HFFc6 (cell line): Measurements from ENCODE around the gene FBXO22. TPM values are rescaled to one million over a fixed set of nuclear protein-coding genes. Genes with fewer than 3 reads are reported as not detected.

Experiments used
- DNase-seq: peaks from one replicate; pipeline ENCODE4 v3.0.0-alpha.2; 2018
- H3K27ac Mint-ChIP-seq: 2 replicates; pipeline ENCODE4 v1.8.0; 2020; ENCODE audit warnings: mild to moderate bottlenecking, mixed read lengths
- H3K27me3 Mint-ChIP-seq: 2 replicates; pipeline ENCODE4 v1.8.0; 2021; ENCODE audit warnings: mild to moderate bottlenecking, moderate library complexity, mixed read lengths; ENCODE audit not compliant: insufficient read depth
- H3K36me3 Mint-ChIP-seq: 2 replicates; pipeline ENCODE4 v1.8.0; 2021; ENCODE audit warnings: low read depth, mixed read lengths
- H3K4me1 Mint-ChIP-seq: 2 replicates; pipeline ENCODE4 v1.8.0; 2020; ENCODE audit warnings: low read depth, mixed read lengths
- H3K4me3 Mint-ChIP-seq: 2 replicates; pipeline ENCODE4 v1.8.0; 2020; ENCODE audit warnings: mild to moderate bottlenecking, moderate library complexity, mixed read lengths
- H3K9me3 Mint-ChIP-seq: 2 replicates; pipeline ENCODE4 v1.8.0; 2020; ENCODE audit warnings: mild to moderate bottlenecking, mixed read lengths
- CTCF ChIP-seq: fragments of 200-600 bp; sonication (generic); IDR thresholded peaks from 2 replicates; pipeline ENCODE4 v1.5.0; 2021; ENCODE audit warnings: antibody characterized with exemption, mild to moderate bottlenecking
- total RNA-seq, 6 experiments: library from RNA; stranded (reverse); fragmentation: NEBNext Ultra II Directional; extraction: Animal tissue kit (Norgen Biotek cat#: 25700); gene quantifications; 2 replicates in 1 of 6; 3 replicates in 5 of 6; pipeline ENCODE4 v1.2.3, GENCODE V29; 2021

FBXO22 gene
- total RNA-seq, 6 experiments from 2014 or later, result 48.1 to 51.3 (median 49.4) TPM

GRCh38 chr15:75923756-75924155 is 20.1 kb downstream of the FBXO22 start:
- no peak for TF ChIP-seq CTCF
- Mint-ChIP-seq H3K9me3 (no peaks in the 10 kb centered on the region), H3K36me3 (peaks cover 28% of the 10 kb centered on the region), H3K27me3 (no peaks in the 10 kb centered on the region; the same call in 1 of the 2 replicates), H3K27ac (no peak overlapping the region; the same call in 1 of the 2 replicates), H3K4me1 (peaks cover 63% of the 10 kb centered on the region), H3K4me3 (no peak overlapping the region)
- DNase-seq, result no peak

- H3K36me3 Mint-ChIP-seq, result peaks cover 28% of the 10 kb centered on the region
- H3K4me3 Mint-ChIP-seq, result no peak overlapping the region
- TF ChIP-seq CTCF, result no peak
- H3K9me3 Mint-ChIP-seq, result no peaks in the 10 kb centered on the region
- H3K27ac Mint-ChIP-seq, result no peak overlapping the region
- H3K27me3 Mint-ChIP-seq, result no peaks in the 10 kb centered on the region; the same call in 1 of the 2 replicates
- no peak for DNase-seq
- H3K4me1 Mint-ChIP-seq, result peaks cover 63% of the 10 kb centered on the region
Measured at GRCh38 chr15:75924576-75924975, 20.9 kb downstream of the FBXO22 start.

GRCh38 chr15:75925440-75925839 is 21.8 kb downstream of the FBXO22 start:
- no peak for DNase-seq
- TF ChIP-seq CTCF, result no peak
- Mint-ChIP-seq H3K36me3 (peaks cover 22% of the 10 kb centered on the region), H3K4me1 (peaks cover 58% of the 10 kb centered on the region), H3K4me3 (no peak overlapping the region), H3K9me3 (no peaks in the 10 kb centered on the region), H3K27me3 (no peaks in the 10 kb centered on the region; the same call in 1 of the 2 replicates), H3K27ac (no peak overlapping the region)

DNA sequence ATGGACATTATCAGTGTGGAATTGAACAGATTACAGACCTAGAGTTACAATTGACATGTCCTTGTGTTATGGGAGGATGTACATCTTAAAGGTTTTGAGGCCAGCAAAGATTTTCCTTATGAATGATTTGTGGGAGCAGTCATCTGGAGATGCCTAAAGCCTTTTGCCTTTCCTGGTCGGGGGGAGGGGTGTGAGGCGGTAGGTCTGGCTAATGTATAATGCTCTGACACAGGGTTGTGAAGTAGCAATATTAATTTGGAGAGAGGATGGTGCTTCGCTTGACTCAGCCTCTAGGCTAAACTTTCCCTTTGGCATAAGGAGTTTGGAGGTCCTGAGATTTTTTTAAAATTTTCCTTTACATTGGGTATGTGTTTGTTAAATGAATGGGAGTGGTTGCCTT is 23.3 kb downstream of the FBXO22 start:
- no peaks in the 10 kb centered on the region for H3K9me3 Mint-ChIP-seq
- no peak overlapping the region for H3K27ac Mint-ChIP-seq
- H3K4me3 Mint-ChIP-seq, result no peak overlapping the region
- no peaks in the 10 kb centered on the region; the same call in 1 of the 2 replicates for H3K27me3 Mint-ChIP-seq
- no peak for DNase-seq
- peaks cover 28% of the 10 kb centered on the region for H3K36me3 Mint-ChIP-seq
- peaks cover 46% of the 10 kb centered on the region for H3K4me1 Mint-ChIP-seq
- TF ChIP-seq CTCF, result no peak

DNA sequence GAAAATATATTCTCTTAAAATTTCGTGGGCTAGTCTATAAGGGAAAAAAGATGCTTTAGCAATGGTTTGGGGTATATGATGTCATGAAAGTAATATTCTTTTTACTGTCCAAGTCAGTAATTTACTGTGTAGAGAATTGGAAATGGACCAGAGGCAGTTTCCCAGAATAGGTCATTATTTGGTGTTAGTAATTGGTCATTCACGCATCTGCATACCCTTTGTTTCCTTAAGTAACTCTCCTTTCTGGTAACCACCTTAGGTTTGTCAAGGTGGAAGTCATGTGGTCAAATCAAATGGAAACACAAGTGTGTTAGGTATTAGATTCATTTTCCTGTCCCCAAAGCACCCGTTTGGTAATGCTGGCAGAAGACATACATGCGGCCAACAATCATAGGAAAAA is 23.9 kb downstream of the FBXO22 start:
- TF ChIP-seq CTCF, result no peak
- H3K27me3 Mint-ChIP-seq, result no peaks in the 10 kb centered on the region; the same call in 1 of the 2 replicates
- H3K9me3 Mint-ChIP-seq, result no peaks in the 10 kb centered on the region
- no peak for DNase-seq
- no peak overlapping the region for H3K4me3 Mint-ChIP-seq
- peaks cover 39% of the 10 kb centered on the region for H3K4me1 Mint-ChIP-seq
- H3K36me3 Mint-ChIP-seq, result peaks cover 25% of the 10 kb centered on the region
- no peak overlapping the region for H3K27ac Mint-ChIP-seq
